Omental fat pad (tissue), 4 donors: ENCODE results near the gene TP63. TPM values are rescaled to one million over a fixed set of nuclear protein-coding genes. Genes with fewer than 3 reads are reported as not detected.

Experiments
- ATAC-seq: fragments of 150-250 bp; one replicate; pipeline ENCODE4 v1.9.1; 2016; ENCODE audit warnings: mild to moderate bottlenecking, moderate library complexity; ENCODE audit not compliant: low FRiP score
- DNase-seq: peaks from one replicate; pipeline ENCODE4 v3.0.0-alpha.2; 2019; ENCODE audit warnings: low spot score
- total RNA-seq, 4 donors: library from RNA; depleted of rRNA; stranded (reverse); fragments of >200 nt; gene quantifications; one replicate each; pipeline ENCODE4 v1.1.0, GENCODE V29; 2016
- TF ChIP-seq, protein P1 (sequence below), 3 donors: fragments of 450-650 bp; IDR thresholded peaks; one replicate each; pipeline ENCODE4 v1.5.1; 2016 to 2017; ENCODE audit warnings: antibody characterized with exemption in 3 of 3, mild to moderate bottlenecking in 3 of 3, moderate library complexity in 2 of 3

TP63 gene
- total RNA-seq, 4 donors from 2014 or later = 0.19 to 0.24 TPM; not detected in 2

DNA sequence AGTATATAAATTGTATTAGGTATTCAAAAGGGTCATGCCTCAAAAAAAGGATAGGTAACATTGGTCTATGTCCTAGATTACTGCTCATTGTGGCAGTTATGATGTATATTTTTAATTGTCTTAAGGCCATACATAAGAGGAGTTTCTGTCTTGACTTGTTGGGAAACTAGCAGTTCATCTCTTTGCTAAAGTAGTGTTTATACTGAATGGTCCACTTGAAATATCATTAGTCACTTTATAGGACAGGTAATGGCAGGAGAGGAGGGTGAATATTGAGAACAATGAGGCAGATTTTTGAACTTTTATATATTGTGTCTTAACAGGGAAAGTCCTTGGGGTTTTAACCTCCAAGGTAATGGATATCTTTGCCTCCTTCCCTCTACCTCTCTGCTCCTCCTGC, 58.4 kb downstream of the TP63 start:
- no peak for DNase-seq
- ATAC-seq = no peak
- TF ChIP-seq, protein P1, sequence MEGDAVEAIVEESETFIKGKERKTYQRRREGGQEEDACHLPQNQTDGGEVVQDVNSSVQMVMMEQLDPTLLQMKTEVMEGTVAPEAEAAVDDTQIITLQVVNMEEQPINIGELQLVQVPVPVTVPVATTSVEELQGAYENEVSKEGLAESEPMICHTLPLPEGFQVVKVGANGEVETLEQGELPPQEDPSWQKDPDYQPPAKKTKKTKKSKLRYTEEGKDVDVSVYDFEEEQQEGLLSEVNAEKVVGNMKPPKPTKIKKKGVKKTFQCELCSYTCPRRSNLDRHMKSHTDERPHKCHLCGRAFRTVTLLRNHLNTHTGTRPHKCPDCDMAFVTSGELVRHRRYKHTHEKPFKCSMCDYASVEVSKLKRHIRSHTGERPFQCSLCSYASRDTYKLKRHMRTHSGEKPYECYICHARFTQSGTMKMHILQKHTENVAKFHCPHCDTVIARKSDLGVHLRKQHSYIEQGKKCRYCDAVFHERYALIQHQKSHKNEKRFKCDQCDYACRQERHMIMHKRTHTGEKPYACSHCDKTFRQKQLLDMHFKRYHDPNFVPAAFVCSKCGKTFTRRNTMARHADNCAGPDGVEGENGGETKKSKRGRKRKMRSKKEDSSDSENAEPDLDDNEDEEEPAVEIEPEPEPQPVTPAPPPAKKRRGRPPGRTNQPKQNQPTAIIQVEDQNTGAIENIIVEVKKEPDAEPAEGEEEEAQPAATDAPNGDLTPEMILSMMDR (IDR thresholded peaks at IDR 0.05) = no peak

DNA sequence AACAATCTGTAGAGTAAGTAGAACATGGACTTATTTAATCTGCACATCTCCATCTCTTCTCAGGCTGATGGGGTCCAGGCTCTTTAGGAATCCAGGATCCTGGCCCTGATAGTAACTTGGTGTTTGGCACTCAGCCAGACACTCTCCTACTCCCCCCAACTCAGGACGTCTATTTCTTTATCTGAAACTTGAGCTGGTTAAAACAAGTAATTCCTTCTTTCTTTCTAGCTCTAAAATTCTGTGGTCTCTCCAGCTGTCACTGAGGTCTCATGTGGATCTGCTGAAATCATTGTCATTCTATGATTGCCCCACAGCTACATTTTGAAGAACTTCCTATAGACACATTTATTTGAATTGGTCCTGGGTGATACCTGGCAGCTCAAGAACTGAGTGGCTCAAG, 59.0 kb downstream of the TP63 start:
- ATAC-seq (no peak), DNase-seq (no peak)
- TF ChIP-seq, protein P1 (IDR thresholded peaks at IDR 0.05) = no peak

DNA sequence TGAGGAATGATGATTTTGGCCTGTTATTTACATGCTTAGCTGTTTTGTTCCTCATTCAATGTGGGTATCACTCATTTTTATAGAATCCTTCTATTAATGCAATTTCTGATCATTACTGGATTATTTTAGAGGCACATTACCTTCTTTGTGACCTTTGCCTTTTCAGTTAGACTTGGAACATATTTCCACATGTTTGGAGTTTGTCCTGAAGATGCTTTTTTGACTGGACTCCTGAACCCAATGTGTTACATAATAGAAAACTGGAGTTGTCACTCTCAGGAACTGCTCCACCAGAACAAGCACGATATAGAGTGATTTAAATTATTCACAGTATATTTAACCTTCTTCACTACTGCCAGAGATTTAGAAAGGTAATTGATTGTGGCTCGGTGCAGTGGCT, 59.5 kb downstream of the TP63 start:
- TF ChIP-seq, protein P1 (IDR thresholded peaks at IDR 0.05) = no peak
- DNase-seq (no peak), ATAC-seq (no peak)

DNA sequence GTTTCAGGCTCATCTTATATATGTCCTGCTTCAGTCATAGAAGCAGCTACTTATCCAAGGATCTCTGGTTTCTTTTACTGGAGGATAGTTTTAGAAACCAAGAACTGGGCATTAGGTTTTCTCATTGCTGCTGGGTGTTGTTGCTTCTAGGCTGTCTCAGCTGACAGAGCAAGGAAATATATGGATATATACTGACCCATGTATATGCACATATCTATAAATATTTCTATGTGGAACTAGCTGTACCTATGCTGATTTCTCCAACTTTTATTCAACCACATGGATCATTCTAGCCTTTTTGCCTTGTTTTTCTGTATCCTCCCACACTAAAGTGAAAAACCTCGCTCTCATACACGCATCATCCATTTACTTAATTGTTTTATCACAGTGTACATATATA, 64.2 kb downstream of the TP63 start:
- ATAC-seq (no peak), DNase-seq (no peak)
- TF ChIP-seq, protein P1 (IDR thresholded peaks at IDR 0.05) = no peak

DNA sequence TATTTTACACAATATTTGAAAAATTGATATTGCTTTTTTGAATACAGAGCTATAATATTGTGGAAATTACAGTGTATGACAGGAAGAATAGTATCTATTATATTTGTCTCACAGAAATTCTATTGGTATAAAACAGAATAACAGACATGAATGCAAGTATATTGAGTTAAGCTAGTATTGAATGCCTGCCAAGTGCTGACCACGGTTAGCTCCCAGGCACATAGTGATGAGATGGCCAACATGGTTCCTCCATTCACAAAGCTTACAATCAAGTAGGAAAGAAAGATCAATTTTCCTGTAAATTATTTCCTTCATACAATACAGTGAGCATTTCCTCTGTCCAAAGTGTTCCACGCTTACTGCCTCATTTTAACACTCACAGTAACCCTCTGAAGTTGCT, 67.6 kb downstream of the TP63 start:
- DNase-seq = no peak
- TF ChIP-seq, protein P1 (IDR thresholded peaks at IDR 0.05) = no peak
- no peak for ATAC-seq

DNA sequence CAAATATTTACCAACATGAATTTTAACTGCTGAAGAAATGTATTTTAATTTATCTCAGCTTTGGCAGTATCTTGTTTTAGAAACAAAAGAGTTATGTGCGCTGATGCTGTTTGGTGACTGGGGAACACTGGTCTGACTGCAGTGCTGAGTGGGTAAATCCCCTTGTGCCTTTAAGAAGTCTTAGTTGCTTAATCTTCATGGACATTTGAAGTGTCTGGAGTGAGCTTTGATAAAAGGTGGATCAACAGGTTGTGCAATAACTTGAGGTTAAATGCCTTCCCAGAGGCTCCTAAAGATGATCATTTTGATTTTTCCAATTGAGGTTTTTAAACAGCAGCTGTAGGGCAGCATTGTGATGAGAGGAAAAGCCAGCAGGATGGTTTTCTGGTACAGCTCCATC, 68.7 kb downstream of the TP63 start:
- TF ChIP-seq, protein P1 (IDR thresholded peaks at IDR 0.05) = no peak
- no peak for DNase-seq
- ATAC-seq = no peak

DNA sequence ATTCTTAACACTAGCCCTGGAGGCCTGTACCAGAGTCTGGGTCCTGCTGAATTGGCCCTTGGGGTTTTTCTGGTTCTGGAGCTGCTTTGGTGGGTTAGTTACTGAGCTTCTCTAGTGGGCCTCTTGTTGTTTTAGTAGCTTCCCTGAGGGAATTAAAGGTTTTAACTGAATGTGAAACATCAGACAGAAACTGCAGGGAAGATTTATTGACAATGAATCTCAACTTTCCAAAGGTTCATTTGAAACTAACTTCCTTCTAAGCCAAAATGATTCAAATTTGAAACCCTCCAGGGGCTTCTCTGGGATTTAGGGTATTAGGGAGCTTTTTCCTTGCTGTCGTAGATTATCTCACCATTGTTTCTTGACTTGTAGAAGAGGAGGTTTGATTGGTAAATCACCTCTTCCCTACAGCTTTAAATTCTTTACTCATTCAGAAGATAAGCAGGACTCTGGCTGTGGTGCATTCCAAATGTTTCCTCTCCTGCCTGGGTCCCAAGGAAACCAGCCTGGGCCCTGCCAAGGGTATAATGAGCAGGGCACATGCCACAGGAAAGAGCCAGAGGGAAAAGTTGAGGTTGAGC, 71.0 kb downstream of the TP63 start:
- ATAC-seq (no peak), DNase-seq (no peak)
- TF ChIP-seq, protein P1 (IDR thresholded peaks at IDR 0.05) = no peak
